PC-9 (cell line): Measurements from ENCODE around the gene KCTD2.

Source experiments
- CTCF ChIP-seq: fragments of 200-600 bp; sonication (generic); conservative IDR thresholded peaks from 2 replicates; pipeline ENCODE4 v1.6.1; 2017; ENCODE audit warnings: mixed run types, antibody characterized with exemption, mild to moderate bottlenecking, moderate library complexity
- EZH2 ChIP-seq: fragments of 200-600 bp; sonication (generic); IDR thresholded peaks from 2 replicates; pipeline ENCODE4 v1.8.0; 2017; ENCODE audit warnings: antibody characterized with exemption, low read depth

- TF ChIP-seq CTCF (no peak), EZH2 (no peak)
Observed at GRCh38 chr17:75031972-75032719, 14.9 kb upstream of the KCTD2 start.
